ENCODE data around the gene SPINK7.
"Not testable (repeated sequence)": the region's sequence is repeated elsewhere in the genome, so short reads cannot be mapped to it uniquely, and the experiment has no call there.

The SPINK7 gene

DNA sequence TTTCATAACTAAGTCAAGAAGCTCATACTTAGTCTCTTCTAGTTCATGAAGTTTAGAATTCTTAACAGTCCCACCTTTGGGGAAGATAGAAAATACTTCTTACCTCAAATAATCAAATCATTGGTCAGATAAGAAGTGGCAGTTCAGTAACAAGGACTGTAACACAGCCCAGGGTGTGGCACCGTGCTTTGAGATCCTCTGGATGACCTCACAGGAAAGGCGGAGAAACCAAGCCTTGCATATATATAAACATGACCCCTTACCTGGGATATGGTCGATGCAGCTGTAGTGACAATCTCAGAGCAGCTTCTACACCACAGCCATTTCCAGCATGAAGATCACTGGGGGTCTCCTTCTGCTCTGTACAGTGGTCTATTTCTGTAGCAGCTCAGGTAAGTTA, at the start of gene SPINK7:
SPINK7 (plus strand) TSS at position 271 of the 400 bp plus-strand sequence; CDS start at position 332, 61 bp downstream.
- DNase-seq = no peak

DNA sequence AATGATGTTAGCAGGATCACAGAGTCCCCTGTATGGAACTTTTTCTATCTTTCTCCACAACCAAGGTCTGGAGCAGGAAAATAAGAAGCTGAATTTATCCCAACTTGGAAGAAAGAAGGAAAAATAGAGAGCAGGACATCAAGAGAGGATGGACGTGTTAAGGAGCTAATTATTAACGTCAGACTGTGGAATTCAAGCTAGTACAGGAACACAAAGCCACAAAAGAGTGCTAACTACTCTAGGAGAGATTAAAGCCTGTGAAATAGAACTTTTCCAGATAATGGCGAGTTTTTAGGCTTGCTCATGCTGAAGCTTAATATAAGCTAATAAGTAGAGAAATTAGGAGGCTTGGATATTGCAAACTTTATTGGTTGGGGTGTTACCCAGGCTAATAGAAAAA, 44.3 kb upstream of the SPINK7 start:
- no peak for DNase-seq

DNA sequence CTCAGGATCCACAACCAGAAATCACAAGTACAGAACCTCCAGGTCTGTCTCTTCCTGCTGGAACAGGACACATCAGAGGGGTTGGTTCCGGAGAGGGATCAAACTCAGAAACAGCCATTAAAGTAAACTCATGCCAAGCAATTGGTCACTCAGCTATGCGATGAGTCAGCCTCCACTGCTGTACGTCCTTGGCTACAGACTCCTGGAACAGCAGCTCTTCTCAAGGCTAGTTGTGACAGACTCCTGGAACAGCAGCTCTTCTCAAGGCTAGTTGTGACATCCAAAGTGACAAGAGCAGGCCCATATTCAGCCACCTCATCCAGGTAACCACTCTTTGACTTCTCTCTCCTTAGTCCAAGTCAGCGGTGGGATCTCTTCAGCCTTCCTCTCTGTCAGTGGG, 43.7 kb upstream of the SPINK7 start, which contains the start of gene SPINK13:
SPINK13 (plus strand) TSS at position 229 of the 400 bp plus-strand sequence. CDS start 1,279 bp downstream, outside the sequence.
- DNase-seq = no peak

DNA sequence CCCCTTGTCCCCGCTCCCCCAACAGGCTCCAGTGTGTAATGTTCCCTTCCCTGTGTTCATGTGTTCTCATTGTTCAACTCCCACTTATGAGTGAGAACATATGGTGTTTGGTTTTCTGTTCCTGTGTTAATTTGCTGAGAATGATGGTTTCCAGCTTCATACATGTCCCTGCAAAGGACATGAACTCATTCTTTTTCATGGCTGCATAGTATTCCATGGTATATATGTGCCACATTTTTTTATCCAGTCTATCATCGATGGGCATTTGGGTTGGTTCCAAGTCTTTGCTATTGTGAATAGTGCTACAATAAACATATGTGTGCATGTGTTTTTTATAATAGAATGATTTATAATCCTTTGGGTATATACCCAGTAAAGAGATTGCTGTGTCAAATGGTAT, 37.1 kb upstream of the SPINK7 start:
- DNase-seq = not testable (repeated sequence)

DNA sequence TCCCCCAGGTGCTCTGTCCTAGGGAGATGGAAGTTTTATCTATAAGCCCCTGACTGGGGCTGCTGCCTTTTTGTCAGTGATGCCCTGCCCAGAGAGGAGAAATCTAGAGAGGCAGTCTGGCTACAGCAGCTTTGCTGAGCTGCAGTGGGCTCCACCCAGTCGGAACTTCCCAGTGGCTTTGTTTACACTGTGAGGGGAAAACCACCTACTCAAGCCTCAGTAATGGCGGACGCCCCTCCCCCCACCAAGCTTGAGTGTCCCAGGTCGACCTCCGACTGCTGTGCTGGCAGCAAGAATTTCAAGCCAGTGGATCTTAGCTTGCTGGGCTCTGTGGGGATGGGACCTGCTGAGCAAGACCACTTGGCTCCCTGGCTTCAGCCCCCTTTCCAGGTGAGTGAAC, 31.3 kb upstream of the SPINK7 start:
- DNase-seq = not testable (repeated sequence)

DNA sequence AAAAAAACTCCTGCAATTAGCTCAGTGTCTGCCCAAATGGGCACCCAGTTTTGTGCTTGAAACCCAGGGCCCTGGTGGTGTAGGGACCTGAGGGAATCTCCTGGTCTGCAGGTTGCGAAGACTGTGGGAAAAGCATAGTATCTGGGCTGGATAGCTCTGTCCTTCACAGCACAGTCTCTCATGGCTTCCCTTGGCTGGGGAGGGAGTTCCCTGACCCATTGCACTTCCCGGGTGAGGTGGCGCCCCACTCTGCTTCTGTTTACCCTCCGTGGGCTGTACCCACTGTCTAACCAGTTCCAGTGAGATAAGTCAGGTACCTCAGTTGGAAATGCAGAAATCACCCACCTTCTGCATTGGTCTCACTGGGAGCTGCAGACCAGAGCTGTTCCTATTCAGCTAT, 30.9 kb upstream of the SPINK7 start:
- not testable (repeated sequence) for DNase-seq

DNA sequence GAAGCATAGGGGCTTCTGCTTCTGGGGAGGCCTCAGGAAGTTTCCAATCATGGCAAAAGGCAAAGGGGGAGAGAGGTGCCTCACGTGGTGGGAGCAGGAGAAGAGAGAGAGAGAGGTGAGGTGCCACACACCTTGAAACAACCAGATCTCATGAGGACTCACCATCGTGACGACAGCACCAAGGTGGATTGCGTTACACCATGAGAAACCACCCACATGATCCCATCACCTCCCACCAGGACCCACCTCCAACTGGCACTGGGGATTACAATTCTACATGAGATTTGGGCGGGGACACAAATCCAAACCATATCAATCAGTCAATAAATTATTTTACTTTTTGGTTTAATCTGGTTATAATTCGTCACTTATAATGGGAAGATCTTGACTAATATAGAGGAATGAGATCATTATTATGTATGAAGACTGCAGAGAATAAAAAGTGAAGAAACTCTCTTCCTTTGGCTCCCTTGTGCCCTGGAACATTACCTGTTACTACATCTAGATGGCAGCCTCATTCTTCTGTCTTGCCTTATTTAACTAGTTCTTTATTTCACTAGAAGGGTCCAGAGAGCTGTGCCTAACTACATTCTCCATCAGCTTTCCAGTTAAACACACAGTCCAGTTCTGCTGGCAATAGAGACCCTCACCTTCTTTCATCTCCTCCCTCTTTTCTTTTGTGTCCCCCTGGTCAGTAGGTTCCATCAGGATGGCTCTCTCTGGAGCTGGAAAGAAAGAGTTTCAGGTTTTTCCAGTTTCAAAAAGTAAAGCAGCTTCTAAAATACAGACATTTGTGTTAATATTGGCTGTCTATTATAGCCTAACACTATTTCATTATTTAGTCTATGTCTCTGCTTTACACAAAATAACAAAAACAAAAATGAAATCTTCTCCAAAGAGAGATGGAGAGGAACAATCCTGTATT, 21.7 kb upstream of the SPINK7 start:
- DNase-seq = no peak

DNA sequence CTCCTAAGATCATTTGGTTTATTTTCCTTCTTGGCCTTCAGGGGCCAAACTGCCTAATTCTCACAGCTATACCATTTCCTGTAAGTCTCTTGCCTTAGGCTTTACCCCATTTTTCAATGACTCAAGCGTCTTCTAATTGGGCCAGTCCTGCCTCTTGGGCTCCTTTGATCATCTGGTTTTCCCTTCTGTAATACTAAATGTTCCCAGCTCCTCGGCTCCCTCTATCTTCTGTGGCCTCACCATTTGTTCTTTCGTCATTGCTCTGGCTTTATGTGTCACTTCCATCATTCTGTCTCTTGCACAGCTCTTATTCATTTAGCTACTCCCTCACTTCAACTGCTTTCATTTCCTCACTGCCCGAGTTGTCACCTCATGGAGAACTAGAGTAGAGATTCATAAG, 14.5 kb upstream of the SPINK7 start:
- DNase-seq = no peak

DNA sequence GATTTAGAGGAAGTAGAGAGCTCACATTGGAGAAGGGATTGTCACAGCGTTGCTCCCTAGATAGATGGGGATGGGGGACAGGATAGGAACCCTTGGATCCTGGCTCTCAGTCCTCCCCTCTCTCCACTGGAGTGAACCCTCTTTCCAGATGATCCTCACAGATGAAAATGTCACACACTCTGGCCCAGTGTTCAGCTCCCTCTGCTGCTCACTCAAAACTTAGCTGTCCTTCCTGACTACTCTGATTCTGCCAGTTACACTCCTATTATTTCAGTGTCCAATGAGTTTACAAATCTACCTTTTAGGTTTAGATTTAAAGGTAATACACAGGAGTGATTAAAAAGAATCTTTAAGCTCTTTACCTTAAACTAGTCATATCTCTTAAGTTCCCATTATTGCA, 5.8 kb upstream of the SPINK7 start:
- DNase-seq = no peak

DNA sequence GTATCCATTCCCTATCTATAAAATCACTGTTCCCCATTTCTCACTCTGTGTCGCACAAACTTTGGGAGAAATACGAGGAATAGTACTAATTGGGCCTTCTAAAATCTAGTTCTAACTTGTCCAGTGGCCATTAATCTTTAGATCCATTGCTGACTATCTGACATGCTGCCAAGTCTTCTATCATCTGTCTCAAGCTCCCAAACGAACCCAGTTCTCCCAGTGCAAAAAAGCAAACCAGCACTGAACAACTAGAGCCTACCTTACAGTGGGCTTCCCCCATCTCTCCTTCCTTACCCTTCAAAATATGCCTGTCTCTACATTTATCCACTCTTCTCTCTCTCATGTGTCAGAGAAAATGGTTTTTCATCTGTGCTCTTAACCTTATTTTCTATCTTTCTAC, 3.2 kb upstream of the SPINK7 start:
- no peak for DNase-seq

DNA sequence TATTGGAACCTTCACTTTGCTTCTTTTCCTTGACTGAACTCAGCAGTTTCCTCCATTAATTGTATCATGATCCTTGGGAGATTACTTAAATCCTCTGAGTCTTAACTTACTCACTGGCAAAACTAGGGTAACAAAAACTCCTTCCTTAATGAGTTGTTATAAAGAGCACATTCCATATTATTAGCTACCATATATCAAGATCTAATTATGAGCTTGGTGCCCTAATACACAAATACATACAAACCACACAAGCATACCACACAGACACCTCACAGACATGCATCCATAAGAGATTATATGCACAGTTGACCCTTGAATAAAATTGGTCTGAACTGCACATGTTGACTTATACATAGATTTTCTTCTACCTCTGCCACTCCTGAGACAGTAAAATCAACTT, 2.5 kb upstream of the SPINK7 start:
- DNase-seq = no peak

DNA sequence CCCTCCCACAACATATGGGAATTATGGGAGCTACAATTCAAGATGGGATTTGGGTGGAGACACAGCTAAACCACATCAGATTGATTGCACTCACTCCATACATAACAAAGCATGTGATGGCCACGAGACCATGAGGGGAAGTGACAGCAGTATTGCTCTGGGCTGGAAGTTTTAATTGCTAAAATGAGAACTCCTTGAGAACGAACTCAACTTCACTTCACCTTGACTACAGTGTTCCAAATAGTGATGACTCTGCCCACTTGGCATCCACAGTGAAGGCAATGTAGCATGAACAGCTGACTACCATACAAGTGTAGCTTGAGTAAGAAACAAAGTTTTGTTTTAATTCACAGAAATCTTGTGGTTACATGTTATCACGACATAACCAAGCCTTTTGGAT, 739 bp upstream of the SPINK7 start:
- no peak for DNase-seq

DNA sequence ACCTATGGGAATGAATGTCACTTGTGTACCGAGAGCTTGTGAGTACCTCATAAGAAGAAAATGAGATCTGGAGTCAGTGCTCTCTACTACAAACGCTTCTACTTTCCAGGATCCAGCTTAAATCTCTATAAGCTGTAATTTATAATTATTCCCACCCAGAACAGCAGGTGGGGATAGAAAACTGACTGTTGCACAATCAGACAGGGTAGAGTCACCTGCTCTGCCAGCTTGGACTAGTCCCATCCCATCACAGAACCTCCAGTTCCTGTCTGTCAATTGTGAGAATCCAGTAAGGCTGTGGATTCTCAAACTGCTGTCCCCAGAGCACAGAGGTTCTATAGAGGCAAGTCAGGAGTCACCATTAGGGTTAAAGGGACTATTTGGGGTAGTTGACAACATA, 2.0 kb downstream of the SPINK7 start:
- DNase-seq = no peak

DNA sequence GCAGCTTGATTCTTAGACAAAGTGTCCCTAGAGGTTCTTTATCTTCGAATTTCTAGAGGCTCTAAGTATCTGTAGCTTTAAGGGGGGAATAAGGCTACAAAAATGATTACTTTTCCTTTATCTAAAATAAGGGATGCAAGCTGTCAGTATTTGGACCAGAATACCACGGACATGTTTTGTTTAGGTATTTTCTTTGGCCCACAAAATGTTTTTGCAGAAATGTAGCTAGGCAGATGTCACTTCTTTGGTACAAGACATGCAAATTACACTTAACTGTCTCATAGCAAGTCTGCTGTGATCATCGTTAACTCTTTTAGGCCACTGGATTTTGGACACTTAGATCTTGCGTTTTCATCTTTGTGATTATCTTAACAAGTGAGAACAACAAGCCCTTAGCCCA, 2.5 kb downstream of the SPINK7 start:
- DNase-seq = no peak

DNA sequence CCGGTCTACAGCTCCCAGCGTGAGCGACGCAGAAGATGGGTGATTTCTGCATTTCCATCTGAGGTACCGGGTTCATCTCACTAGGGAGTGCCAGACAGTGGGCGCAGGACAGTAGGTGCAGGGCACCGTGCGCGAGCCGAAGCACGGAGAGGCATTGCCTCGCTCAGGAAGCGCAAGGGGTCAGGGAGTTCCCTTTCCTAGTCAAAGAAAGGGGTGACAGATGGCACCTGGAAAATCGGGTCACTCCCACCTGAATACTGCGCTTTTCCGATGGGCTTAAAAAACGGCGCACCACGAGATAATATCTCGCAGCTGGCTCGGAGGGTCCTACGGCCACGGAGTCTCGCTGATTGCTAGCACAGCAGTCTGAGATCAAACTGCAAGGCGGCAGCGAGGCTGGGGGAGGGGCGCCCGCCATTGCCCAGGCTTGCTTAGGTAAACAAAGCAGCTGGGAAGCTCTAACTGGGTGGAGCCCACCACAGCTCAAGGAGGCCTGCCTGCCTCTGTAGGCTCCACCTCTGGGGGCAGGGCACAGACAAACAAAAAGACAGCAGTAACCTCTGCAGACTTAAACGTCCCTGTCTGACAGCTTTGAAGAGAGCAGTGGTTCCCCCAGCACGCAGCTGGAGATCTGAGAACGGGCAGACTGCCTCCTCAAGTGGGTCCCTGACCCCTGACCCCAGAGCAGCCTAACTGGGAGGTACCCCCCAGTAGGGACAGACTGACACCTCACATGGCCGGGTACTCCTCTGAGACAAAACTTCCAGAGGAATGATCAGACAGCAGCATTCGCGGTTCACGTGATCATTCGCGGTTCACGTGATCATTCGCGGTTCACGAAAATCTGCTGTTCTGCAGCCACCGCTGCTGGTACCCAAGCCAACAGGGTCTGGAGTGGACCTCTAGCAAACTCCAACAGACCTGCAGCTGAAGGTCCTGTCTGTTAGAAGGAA, 8.1 kb downstream of the SPINK7 start:
- DNase-seq = not testable (repeated sequence)

DNA sequence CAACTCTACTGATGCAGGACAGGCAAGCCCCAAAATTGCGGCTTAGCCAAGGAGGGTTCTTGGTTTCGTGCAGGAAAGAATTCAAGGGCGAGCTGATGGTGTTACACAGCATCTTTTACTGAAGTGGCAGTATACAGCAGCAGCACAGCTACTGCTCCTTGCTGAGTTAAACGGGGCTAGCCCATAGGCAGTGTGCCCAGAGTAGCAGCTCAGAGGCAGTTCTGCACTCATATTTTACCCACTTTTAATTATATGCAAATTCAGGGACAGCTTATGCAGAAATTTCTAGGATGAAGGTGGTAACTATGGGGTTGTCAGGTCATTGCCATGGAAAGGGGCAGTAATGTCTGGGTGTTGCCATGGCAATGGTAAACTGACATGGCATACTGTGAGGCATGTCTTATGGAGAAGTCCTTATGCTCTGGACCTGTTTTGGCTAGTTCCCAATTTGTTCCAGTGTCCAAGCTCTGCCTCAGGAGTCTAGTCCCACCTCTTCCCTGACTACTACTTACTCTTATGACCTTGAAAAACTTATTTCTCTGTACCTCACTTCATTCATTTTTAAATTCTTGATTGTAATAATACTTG, 21.1 kb downstream of the SPINK7 start:
- no peak for DNase-seq

DNA sequence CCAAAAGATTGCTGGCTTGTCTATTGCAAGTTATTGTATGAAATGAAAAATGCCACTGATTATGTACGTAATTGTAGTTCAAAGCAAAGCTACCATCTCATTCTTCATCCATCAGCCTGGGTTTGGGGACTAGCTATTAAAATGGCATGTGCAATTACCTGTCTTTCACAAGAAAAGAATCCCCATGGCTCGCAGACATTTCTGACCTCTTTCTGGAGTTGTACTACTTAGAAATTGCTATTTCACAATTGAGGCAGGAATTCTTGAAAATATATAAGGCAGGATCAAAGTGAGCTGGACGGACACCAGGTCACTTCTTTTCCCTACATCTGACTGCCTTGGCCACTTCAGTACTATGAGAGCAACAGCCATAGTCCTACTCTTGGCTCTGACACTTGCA, 23.0 kb downstream of the SPINK7 start, which contains the start of gene SPINK9:
SPINK9 (plus strand) TSS at position 301 of the 400 bp plus-strand sequence; CDS start at position 356, 55 bp downstream.
- DNase-seq = no peak

DNA sequence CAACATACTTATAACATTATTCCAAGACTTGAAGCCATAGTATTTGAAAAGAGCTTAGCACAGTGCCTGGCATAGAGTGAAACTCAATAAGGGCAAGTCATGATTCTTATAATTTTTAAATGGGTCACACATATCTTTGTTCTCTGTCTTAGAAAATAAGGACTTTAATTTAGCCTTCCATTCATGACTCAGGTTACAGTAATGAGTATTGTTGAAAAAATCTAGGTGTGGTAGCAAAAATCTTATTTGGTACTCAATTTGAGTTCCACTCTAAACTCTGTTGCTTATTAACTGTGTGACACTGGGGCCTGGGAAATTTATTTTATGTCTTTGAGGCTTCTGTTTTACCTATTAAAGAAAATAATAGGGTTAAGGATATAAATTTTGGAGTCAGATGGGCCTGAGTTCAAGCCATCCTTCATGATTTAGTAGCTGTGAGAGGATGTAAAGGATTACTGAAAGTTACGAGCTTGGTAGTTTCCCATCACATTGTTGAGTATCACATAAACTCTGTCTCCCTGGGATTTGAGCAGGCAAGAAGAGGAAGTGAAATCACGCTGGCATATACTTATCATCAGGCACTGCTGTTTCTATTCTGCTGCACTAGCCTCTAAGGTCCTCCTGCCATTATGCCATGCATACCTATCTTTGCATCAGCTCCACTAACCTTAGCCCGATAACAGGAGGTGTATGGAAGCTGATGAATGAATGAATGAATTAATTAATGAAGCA, 24.6 kb downstream of the SPINK7 start:
- DNase-seq = no peak

DNA sequence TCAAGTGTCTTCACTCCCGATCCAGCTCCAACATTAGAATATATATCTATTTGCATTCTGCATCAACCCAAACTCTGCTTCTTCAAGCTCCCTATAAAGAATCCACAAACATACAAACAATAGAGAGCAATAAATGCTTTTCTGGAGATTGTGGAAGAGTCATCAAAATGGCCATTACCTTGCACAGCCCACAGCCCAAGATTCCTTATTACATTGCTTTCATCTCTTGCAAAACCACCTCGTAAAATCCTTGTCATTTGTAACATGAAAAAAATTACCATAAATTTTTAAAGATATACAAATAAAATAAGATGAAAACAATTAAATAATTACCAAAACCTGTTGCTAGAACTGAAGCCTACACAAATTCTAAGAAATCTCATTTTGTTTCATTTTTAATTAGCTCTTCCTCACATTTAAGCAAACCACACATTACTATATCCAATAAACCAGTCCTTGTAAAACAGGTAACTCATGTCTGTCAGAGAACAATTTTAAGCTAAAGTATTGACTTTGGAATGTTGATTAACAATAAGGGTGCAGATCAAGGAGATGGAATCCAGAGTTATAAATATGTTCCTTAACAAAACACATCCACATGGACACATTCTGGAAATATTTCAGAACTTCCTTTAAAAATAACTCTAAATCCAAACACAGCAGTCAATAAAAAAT, 30.3 kb downstream of the SPINK7 start:
- no peak for DNase-seq

DNA sequence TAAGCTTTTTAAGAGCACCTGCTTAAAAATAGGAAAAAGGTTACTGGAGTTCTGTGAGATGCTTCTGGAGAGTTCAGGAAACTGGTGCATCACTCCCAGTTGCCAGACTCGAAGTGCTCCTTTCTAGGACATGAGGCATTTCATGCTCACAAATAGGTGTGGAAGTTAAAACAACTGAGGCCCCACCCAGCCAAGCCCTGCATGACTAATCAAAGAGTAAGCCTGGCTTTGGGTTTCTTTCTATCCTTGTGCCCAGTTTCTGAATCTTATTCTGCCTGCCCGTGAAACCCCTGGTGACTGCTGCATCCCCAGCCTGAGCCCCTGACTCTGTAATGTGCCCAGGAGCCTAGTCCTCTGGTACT, 30.8 kb downstream of the SPINK7 start:
- DNase-seq = no peak

DNA sequence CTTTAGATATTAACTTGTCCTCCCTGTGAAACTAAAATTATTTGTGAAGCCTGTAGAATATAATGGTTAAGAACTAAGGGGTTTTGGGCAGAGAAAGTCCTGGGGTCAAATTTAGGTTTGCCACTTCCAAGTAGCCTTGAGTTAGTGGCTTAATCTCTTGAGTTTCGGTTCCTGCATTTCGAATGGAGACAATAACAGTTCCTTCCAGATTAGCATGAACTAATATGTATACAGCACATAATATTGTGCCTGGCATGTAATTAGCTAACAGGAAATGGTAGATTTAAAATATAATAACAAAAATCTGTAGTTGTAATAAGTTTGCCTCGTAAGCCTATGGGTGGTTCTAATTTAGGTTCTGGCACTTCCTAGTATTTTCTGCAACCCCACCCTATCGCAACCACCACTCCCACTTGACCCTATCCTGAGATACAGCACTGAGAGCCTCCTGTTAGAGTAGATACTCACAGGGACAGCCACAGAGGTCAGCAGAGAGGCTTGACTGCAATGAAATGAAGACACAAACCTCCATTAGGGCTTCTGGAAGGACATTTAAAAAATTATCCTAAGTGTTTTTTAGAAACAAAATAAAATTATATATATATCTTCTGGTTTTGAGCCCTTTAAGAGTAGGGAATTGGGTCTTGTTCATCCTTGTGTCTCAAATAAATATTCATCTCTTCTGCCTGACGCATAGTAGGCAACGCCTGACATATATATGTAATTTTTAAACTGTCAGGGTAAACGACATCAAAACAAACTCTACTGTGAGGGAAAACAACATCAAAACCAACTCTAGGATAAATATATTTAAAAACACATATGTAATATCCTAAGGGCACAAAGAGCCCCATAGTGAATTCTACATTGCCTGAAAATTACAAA, 31.6 kb downstream of the SPINK7 start:
- DNase-seq = no peak

Data from NCI-H187 (cell line).